GM10266 (cell line): ENCODE measurements around the gene NINJ2.

ENCODE experiments used
- DNase-seq: peaks from one replicate; pipeline ENCODE4 v3.0.0; 2012; ENCODE audit errors: extremely low spot score
- TF ChIP-seq, protein P1 (sequence below): IDR thresholded peaks from 2 replicates; pipeline ENCODE4 v1.5.1; 2012; ENCODE audit warnings: mild to moderate bottlenecking, low read depth; ENCODE audit not compliant: control insufficient read depth, insufficient read depth; ENCODE audit errors: missing control alignments

NINJ2 gene

DNA sequence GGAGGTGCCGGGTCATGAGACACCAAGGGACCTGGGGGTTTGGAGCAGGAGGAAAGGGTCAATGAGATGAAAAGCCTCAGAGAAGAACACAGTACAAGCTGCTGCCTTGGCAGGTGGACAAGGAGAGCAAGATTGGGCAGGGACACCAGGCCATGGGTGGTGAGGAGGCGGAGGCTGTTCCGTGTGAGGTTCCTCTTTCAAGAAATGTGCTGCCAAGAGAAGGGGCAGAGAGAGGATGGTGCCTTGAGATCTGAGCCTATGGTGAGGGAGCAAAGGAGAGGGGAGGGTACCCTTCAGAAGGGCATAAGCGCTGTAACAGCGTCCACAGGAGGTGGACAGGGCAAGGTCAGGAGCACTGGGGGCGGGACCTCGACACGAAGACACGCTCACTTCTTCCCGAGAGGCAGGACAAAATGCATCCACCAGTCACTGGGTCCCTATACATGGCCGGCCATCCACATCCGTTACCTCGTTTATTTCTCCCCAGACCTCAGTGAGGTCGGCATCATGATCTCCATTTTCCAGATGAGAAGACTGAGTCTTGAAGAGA is 103.3 kb downstream of the NINJ2 start:
- TF ChIP-seq, protein P1, sequence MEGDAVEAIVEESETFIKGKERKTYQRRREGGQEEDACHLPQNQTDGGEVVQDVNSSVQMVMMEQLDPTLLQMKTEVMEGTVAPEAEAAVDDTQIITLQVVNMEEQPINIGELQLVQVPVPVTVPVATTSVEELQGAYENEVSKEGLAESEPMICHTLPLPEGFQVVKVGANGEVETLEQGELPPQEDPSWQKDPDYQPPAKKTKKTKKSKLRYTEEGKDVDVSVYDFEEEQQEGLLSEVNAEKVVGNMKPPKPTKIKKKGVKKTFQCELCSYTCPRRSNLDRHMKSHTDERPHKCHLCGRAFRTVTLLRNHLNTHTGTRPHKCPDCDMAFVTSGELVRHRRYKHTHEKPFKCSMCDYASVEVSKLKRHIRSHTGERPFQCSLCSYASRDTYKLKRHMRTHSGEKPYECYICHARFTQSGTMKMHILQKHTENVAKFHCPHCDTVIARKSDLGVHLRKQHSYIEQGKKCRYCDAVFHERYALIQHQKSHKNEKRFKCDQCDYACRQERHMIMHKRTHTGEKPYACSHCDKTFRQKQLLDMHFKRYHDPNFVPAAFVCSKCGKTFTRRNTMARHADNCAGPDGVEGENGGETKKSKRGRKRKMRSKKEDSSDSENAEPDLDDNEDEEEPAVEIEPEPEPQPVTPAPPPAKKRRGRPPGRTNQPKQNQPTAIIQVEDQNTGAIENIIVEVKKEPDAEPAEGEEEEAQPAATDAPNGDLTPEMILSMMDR, result no peak
- no peak for DNase-seq

- TF ChIP-seq, protein P1, result no peak
- no peak for DNase-seq
Observed at GRCh38 chr12:559208-559905, 103.9 kb downstream of the NINJ2 start.

DNA sequence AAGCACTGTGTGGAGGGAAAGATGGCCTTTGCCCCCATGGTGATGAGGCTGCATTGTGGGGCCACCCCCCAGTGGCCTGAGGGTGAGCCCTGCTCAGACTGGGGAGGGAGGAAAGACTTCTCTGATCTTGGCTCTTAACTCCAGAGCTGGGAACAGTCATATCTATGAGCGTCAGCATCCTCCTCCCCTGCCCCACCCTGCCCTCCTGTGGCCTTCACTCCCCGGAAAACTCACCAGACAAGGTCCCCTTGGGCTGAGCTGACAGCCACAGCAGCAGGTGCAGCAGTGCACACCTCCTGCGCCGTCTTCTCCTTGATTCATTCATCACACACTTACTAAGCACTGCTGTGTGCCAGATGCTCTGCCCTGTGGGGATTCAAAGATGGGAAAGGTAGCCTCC is 104.7 kb downstream of the NINJ2 start:
- TF ChIP-seq, protein P1, result no peak
- no peak for DNase-seq

DNA sequence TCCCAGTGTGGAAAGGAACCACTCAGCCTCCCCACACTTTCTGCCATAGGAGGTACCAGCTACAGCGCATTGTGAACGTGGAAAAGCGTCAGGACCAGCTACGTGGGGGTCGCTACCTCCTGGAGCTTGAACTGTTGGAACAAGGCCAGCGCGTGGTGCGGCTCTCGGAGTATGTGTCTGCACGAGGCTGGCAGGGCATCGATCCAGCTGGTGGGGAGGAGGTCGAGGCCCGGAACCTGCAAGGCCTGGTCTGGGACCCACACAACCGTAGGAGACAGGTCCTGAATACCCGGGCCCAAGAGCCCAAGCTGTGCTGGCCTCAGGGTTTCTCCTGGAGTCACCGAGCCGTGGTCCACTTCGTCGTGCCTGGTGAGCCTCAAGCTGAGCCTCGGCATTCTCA is 106.7 kb downstream of the NINJ2 start:
- no peak for DNase-seq
- TF ChIP-seq, protein P1, result no peak

- DNase-seq, result no peak
- TF ChIP-seq, protein P1, result no peak
Observed at GRCh38 chr12:554001-554285, 109.3 kb downstream of the NINJ2 start.

GRCh38 chr12:553216-554000 is 109.8 kb downstream of the NINJ2 start:
- TF ChIP-seq, protein P1, result no peak
- no peak for DNase-seq

DNA sequence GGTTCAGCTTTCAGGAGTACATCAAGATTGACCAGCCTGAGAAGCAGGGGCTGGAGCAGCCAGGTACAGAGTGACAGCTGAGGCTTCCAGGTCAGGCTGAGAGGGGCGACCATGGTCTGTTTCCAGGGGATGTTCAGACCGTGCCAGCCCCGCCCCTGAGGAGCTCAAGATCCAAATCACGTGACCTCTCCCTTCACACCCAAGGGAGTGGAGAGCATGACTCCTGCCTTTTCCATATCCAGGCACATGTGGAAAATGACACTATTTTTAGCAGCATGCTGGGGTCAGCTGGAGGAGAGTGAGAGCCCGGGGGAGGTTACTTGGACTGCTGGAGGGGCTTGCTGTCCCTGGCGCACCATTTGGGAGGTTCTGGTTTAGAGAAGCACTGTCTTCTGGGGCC is 110.8 kb downstream of the NINJ2 start:
- no peak for DNase-seq
- TF ChIP-seq, protein P1, result no peak
